Measurements from ENCODE around the gene TCHH.
A peak's percentile ranks its signal among the peaks of the same experiment; 100 is the strongest.
"Not testable (repeated sequence)": the region's sequence is repeated elsewhere in the genome, so short reads cannot be mapped to it uniquely, and the experiment has no call there.

The TCHH gene

GRCh38 chr1:152112101-152112884 is 3.0 kb downstream of the TCHH start:
- DNase-seq = no peak

- DNase-seq = no peak
Observed at GRCh38 chr1:152111515-152111968, 3.7 kb downstream of the TCHH start.

GRCh38 chr1:152110860-152111514 is 4.3 kb downstream of the TCHH start:
- DNase-seq = peak in 1 of 2 donors; percentile 29

GRCh38 chr1:152110365-152110859 is 4.8 kb downstream of the TCHH start:
- no peak for DNase-seq

GRCh38 chr1:152109998-152110294 is 5.3 kb downstream of the TCHH start:
- DNase-seq = no peak

- no peak for DNase-seq
Observed at GRCh38 chr1:152109231-152109997, 5.8 kb downstream of the TCHH start.

GRCh38 chr1:152108882-152109222 is 6.4 kb downstream of the TCHH start:
- DNase-seq = no peak

GRCh38 chr1:152107984-152108881 is 7.0 kb downstream of the TCHH start:
- no peak for DNase-seq

GRCh38 chr1:152107031-152107983 is 7.9 kb downstream of the TCHH start:
- no peak for DNase-seq

GRCh38 chr1:152104854-152105253 is 10.4 kb downstream of the TCHH start:
- no peak for DNase-seq

GRCh38 chr1:152096931-152097330 is 18.3 kb downstream of the TCHH start:
- DNase-seq = no peak

GRCh38 chr1:152089014-152089674 is 26.1 kb downstream of the TCHH start, which contains the start of gene TCHHL1:
TSS of gene TCHHL1 (minus strand) at chr1:152089064. CDS start at chr1:152088143, 921 bp downstream.
- no peak for DNase-seq

GRCh38 chr1:152086760-152087159 is 28.5 kb downstream of the TCHH start:
- DNase-seq = no peak

GRCh38 chr1:152084853-152085252 is 30.4 kb downstream of the TCHH start:
- no peak for DNase-seq

GRCh38 chr1:152081026-152081425 is 34.2 kb downstream of the TCHH start:
- not testable (repeated sequence) for DNase-seq

GRCh38 chr1:152080494-152080893 is 34.8 kb downstream of the TCHH start:
- not testable (repeated sequence) for DNase-seq

GRCh38 chr1:152078831-152079441 is 36.3 kb downstream of the TCHH start:
- DNase-seq = no peak

GRCh38 chr1:152072311-152072710 is 42.9 kb downstream of the TCHH start:
- DNase-seq = no peak

- DNase-seq = no peak
Observed at GRCh38 chr1:152071123-152071522, 44.1 kb downstream of the TCHH start.

- no peak for DNase-seq
Observed at GRCh38 chr1:152067929-152068328, 47.3 kb downstream of the TCHH start.

Data from stimulated activated CD4-positive, alpha-beta T cell treated with anti-CD3 and anti-CD28 coated beads, Interleukin-2, amount 100 ng/mL, for 48 hours (primary cell).